ENCODE measurements around the gene JUND.

JUND gene

GRCh38 chr19:18312092-18312534, 30.7 kb upstream of the JUND start:
- no peak for TF ChIP-seq TAF1 (IDR thresholded peaks at IDR 0.05; ENCODE audit: low read depth)
- TF ChIP-seq USF1 (IDR thresholded peaks at IDR 0.05), result no peak
- no peak for TF ChIP-seq YY1 (IDR thresholded peaks at IDR 0.05; ENCODE audit: low read depth)
- no peak for TF ChIP-seq RAD21 (IDR thresholded peaks at IDR 0.05; ENCODE audit: low read depth)
- no peak for TF ChIP-seq TEAD4 (IDR thresholded peaks at IDR 0.05)
- no peak for TF ChIP-seq EGR1 (IDR thresholded peaks at IDR 0.05)
- no peak for TF ChIP-seq TCF12 (IDR thresholded peaks at IDR 0.05; ENCODE audit: low read depth)
- no peak for TF ChIP-seq MAX (IDR thresholded peaks at IDR 0.05)
- TF ChIP-seq NFIC (IDR thresholded peaks at IDR 0.05), result no peak
- TF ChIP-seq CEBPB (IDR thresholded peaks at IDR 0.05), result no peak
- no peak for TF ChIP-seq FOXM1 (IDR thresholded peaks at IDR 0.05; ENCODE audit: borderline replicate concordance, low read depth)
- TF ChIP-seq EP300 (IDR thresholded peaks at IDR 0.05; ENCODE audit: borderline replicate concordance), result no peak

- no peak for TF ChIP-seq MAX (IDR thresholded peaks at IDR 0.05)
- no peak for TF ChIP-seq CREB1 (IDR thresholded peaks at IDR 0.05; ENCODE audit: low read depth)
- no peak for TF ChIP-seq REST (IDR thresholded peaks at IDR 0.05; ENCODE audit: low read depth)
- TF ChIP-seq NFIC (IDR thresholded peaks at IDR 0.05), result no peak
Observed at GRCh38 chr19:18311502-18312091, 30.2 kb upstream of the JUND start.

- TF ChIP-seq TEAD4 (IDR thresholded peaks at IDR 0.05), result no peak
Observed at GRCh38 chr19:18310966-18311365, 29.5 kb upstream of the JUND start.

GRCh38 chr19:18310118-18310909, 28.9 kb upstream of the JUND start:
- TF ChIP-seq EP300 (IDR thresholded peaks at IDR 0.05; ENCODE audit: borderline replicate concordance) (no peak), TEAD4 (IDR thresholded peaks at IDR 0.05) (no peak), CREB1 (IDR thresholded peaks at IDR 0.05; ENCODE audit: low read depth) (no peak), RAD21 (IDR thresholded peaks at IDR 0.05; ENCODE audit: low read depth) (no peak), CEBPB (IDR thresholded peaks at IDR 0.05) (no peak), USF1 (IDR thresholded peaks at IDR 0.05) (no peak), MAX (IDR thresholded peaks at IDR 0.05) (no peak), TAF1 (IDR thresholded peaks at IDR 0.05; ENCODE audit: low read depth) (no peak)

GRCh38 chr19:18309525-18310064, 28.2 kb upstream of the JUND start:
- TF ChIP-seq YY1 (IDR thresholded peaks at IDR 0.05; ENCODE audit: low read depth), result no peak
- TF ChIP-seq EGR1 (IDR thresholded peaks at IDR 0.05), result no peak
- no peak for TF ChIP-seq REST (IDR thresholded peaks at IDR 0.05; ENCODE audit: low read depth)
- no peak for TF ChIP-seq EP300 (IDR thresholded peaks at IDR 0.05; ENCODE audit: borderline replicate concordance)
- no peak for TF ChIP-seq ZBTB7A (IDR thresholded peaks at IDR 0.05; ENCODE audit: low read depth)
- no peak for TF ChIP-seq MAX (IDR thresholded peaks at IDR 0.05)
- no peak for TF ChIP-seq CREB1 (IDR thresholded peaks at IDR 0.05; ENCODE audit: low read depth)
- TF ChIP-seq CEBPB (IDR thresholded peaks at IDR 0.05), result no peak
- no peak for TF ChIP-seq TEAD4 (IDR thresholded peaks at IDR 0.05)
- no peak for TF ChIP-seq RAD21 (IDR thresholded peaks at IDR 0.05; ENCODE audit: low read depth)
- TF ChIP-seq USF1 (IDR thresholded peaks at IDR 0.05), result no peak
- no peak for TF ChIP-seq TCF12 (IDR thresholded peaks at IDR 0.05; ENCODE audit: low read depth)
